ENCODE data around the gene SHBG. TPM values are rescaled to one million over a fixed set of nuclear protein-coding genes. Genes with fewer than 3 reads are reported as not detected.

Gene SHBG
- total and polyA plus RNA-seq, 2 of the 8 experiments (the other 6 are each of a cell fraction or from before 2014, with no cell fraction given), result 1.1 to 1.2 TPM

GRCh38 chr17:7631398-7632380 is 1.8 kb downstream of the SHBG start:
- H3K23ac ChIP-seq (ENCODE audit: insufficient read length), result no peak overlapping the region
- no peak overlapping the region for H3K9ac ChIP-seq (replicated peaks in 1 of 4; ENCODE audit: extremely low read depth in 1 of 4, low read depth in 3 of 4, low read length in 3 of 4)
- FAIRE-seq (no peak), DNase-seq (ENCODE audit: low read depth in 1 of 2, low spot score in 2 of 2) (no peak)
- peaks cover 2% of the 10 kb centered on the region; the same call in 1 of the 2 replicates for H3K79me1 ChIP-seq (ENCODE audit: low read depth, low read length)
- H4K8ac ChIP-seq (ENCODE audit: extremely low read depth, insufficient read depth, low read length), result peak overlapping the region; percentile 5; the same call in 1 of the 2 replicates
- no peaks in the 10 kb centered on the region for H3K9me3 ChIP-seq (ENCODE audit: insufficient read depth in 2 of 2, low read depth in 1 of 2, low read length in 1 of 2)
- no peak overlapping the region for H4K5ac ChIP-seq (ENCODE audit: insufficient read length, low read depth, low read length)
- no peak overlapping the region for H2AK5ac ChIP-seq (ENCODE audit: low read depth, low read length)
- H3K36me3 ChIP-seq (ENCODE audit: control insufficient read depth in 2 of 4, insufficient read depth in 4 of 4, low read length in 3 of 4), result no peaks in the 10 kb centered on the region
- H2BK15ac ChIP-seq (ENCODE audit: low read length), result no peak overlapping the region
- H2AFZ ChIP-seq (ENCODE audit: low read length), result no peak overlapping the region
- no peaks in the 10 kb centered on the region for H4K20me1 ChIP-seq (replicated peaks in 1 of 2; ENCODE audit: control insufficient read depth in 1 of 2, insufficient read depth in 2 of 2, low read length in 2 of 2)
- H3K27ac ChIP-seq (ENCODE audit: low read depth, low read length), result no peak overlapping the region
- H3K27me3 ChIP-seq (replicated peaks in 1 of 4; ENCODE audit: control insufficient read depth in 3 of 4, extremely low read depth in 1 of 4, insufficient read depth in 3 of 4, low read length in 3 of 4), result no peaks in the 10 kb centered on the region
- no peak overlapping the region for H2BK5ac ChIP-seq (ENCODE audit: low read depth, low read length)
- no peak overlapping the region for H3K18ac ChIP-seq (ENCODE audit: extremely low read depth, low read length)
- H3K4me2 ChIP-seq (ENCODE audit: insufficient read depth in 1 of 2, low read depth in 2 of 2, low read length in 2 of 2), result no peak overlapping the region
- no peak overlapping the region for H2BK120ac ChIP-seq (replicated peaks; ENCODE audit: low read depth, low read length)
- H3K56ac ChIP-seq (replicated peaks; ENCODE audit: insufficient read length, low read depth, low read length), result no peak overlapping the region
- no peak overlapping the region for H3K14ac ChIP-seq (ENCODE audit: insufficient read length)
- H3K4me3 ChIP-seq (ENCODE audit: extremely low read depth in 1 of 4, insufficient read depth in 2 of 4, low read depth in 3 of 4, low read length in 4 of 4), result no peak overlapping the region
- CTCF ChIA-PET (ENCODE audit: partially characterized antibody), result interaction anchor here (0.6 to 15.7 kb wide), 23 partner anchors 10 to 1857 kb away, joined by 3 to 332 read pairs (median 5); partner anchors contain the start of genes ATP1B2, CD68, DNAH2 and EFNB3
- H2BK12ac ChIP-seq (ENCODE audit: low read depth, low read length), result no peak overlapping the region
- no peak overlapping the region for H4K91ac ChIP-seq (replicated peaks; ENCODE audit: insufficient read length, low read length)
- no peak overlapping the region for H3K4ac ChIP-seq (replicated peaks; ENCODE audit: insufficient read length, low read depth, low read length)
- POLR2A ChIA-PET (ENCODE audit: partially characterized antibody), result interaction anchor here (0.5 to 79.4 kb wide), 12 partner anchors 14 to 147 kb away, joined by 3 to 2272 read pairs (median 4); partner anchors contain the start of genes ATP1B2, MPDU1, POLR2A and SOX15
- 90% methylated on average over 7 of the region's 11 CpGs; no CpG with 5 or more reads in 1 of the 2 experiments for WGBS, 2 experiments (ENCODE audit: extremely low coverage in 1 of 2, insufficient coverage in 1 of 2, insufficient read length in 1 of 2, insufficient replicate concordance in 2 of 2, low coverage in 1 of 2, low lambda C conversion rate in 2 of 2, missing lambda C conversion rate in 1 of 2)
- H3K23me2 ChIP-seq (ENCODE audit: low read depth, low read length), result peaks cover 8% of the 10 kb centered on the region
- H3K4me1 ChIP-seq (replicated peaks in 1 of 4; ENCODE audit: control insufficient read depth in 3 of 4, insufficient read depth in 4 of 4, low read length in 3 of 4), result peaks cover 2 to 14% (median 4%) of the 10 kb centered on the region in 4 experiments; a peak in 5 of 7 replicates
- no peak overlapping the region for H2BK20ac ChIP-seq (ENCODE audit: low read length)
- no peaks in the 10 kb centered on the region for H3K79me2 ChIP-seq (ENCODE audit: control insufficient read depth in 1 of 2, insufficient read depth in 2 of 2, low read length in 2 of 2)
- TF ChIP-seq ATF3 (IDR thresholded peaks at IDR 0.05; ENCODE audit: insufficient read depth, low read depth, low read length) (no peak), CEBPB (IDR thresholded peaks at IDR 0.05; ENCODE audit: low read depth, low read length) (no peak), SUZ12 (IDR thresholded peaks at IDR 0.05; ENCODE audit: low read length) (no peak), TBP (IDR thresholded peaks at IDR 0.05; ENCODE audit: low read depth, low read length) (no peak), POU5F1 (IDR thresholded peaks at IDR 0.05; ENCODE audit: low read depth, low read length) (no peak), RNF2 (IDR thresholded peaks at IDR 0.05; ENCODE audit: borderline replicate concordance, low read depth, low read length, missing control alignments, poor library complexity, severe bottlenecking) (no peak), CBX5 (IDR thresholded peaks at IDR 0.05; ENCODE audit: low read depth, low read length) (no peak), TEAD4 (IDR thresholded peaks at IDR 0.05; ENCODE audit: low read depth, low read length) (no peak), E2F6 (IDR thresholded peaks at IDR 0.05) (no peak), CHD1 (IDR thresholded peaks at IDR 0.05; ENCODE audit: low read depth, low read length) (no peak)
